BLaER1 treated with 17β-estradiol and CSF1 and Interleukin-3, amounts not matched to agents 10 nM and 100 nM (cell line): Measurements from ENCODE around the gene PAPPA.

Source experiments
- H3K27ac ChIP-seq, 11 experiments: shearing (Covaris generic); formaldehyde crosslinking; 2 replicates each; pipeline ENCODE4 v1.8.1; 2022
- H3K27me3 ChIP-seq, 11 experiments: shearing (Covaris generic); formaldehyde crosslinking; 2 replicates each; pipeline ENCODE4 v1.8.1; 2022
- H3K36me3 ChIP-seq, 11 experiments: shearing (Covaris generic); formaldehyde crosslinking; 2 replicates each; pipeline ENCODE4 v1.8.1; 2022
- H3K4me1 ChIP-seq, 10 experiments: shearing (Covaris generic); formaldehyde crosslinking; 2 replicates each; pipeline ENCODE4 v1.8.1; 2022
- H3K4me2 ChIP-seq, 11 experiments: shearing (Covaris generic); formaldehyde crosslinking; 2 replicates each; pipeline ENCODE4 v1.8.1; 2022
- H3K4me3 ChIP-seq, 10 experiments: shearing (Covaris generic); formaldehyde crosslinking; 2 replicates each; pipeline ENCODE4 v1.8.1; 2022
- H3K9ac ChIP-seq, 11 experiments: shearing (Covaris generic); formaldehyde crosslinking; 2 replicates each; pipeline ENCODE4 v1.8.1; 2022
- H3K9me3 ChIP-seq, 11 experiments: shearing (Covaris generic); formaldehyde crosslinking; replicated peaks in 1 of 11; 2 replicates each; pipeline ENCODE4 v1.8.1; 2022
- H4K20me1 ChIP-seq, 11 experiments: shearing (Covaris generic); formaldehyde crosslinking; 2 replicates each; pipeline ENCODE4 v1.8.1; 2022
- Cebpa-rat ChIP-seq, 11 experiments: shearing (Covaris generic); IDR thresholded peaks; 2 replicates each; pipeline ENCODE4 v1.8.1; 2022

Gene PAPPA

GRCh38 chr9:116352958-116353357 is 199.4 kb downstream of the PAPPA start:
- Histone ChIP-seq H3K4me1 (no peaks in the 10 kb centered on the region), H4K20me1 (no peaks in the 10 kb centered on the region), H3K4me2 (no peak overlapping the region), H3K4me3 (no peak overlapping the region), H3K9me3 (no peaks in the 10 kb centered on the region), H3K27ac (no peak overlapping the region), H3K36me3 (no peaks in the 10 kb centered on the region), H3K9ac (no peak overlapping the region), H3K27me3 (no peaks in the 10 kb centered on the region)
- no peak for TF ChIP-seq Cebpa-rat (IDR thresholded peaks at IDR 0.05)

GRCh38 chr9:116355153-116355921 is 201.7 kb downstream of the PAPPA start:
- Histone ChIP-seq H3K4me2 (no peak overlapping the region), H3K4me3 (no peak overlapping the region), H3K27me3 (no peaks in the 10 kb centered on the region), H3K36me3 (no peaks in the 10 kb centered on the region), H4K20me1 (no peaks in the 10 kb centered on the region), H3K4me1 (no peaks in the 10 kb centered on the region), H3K9ac (no peak overlapping the region), H3K27ac (no peak overlapping the region), H3K9me3 (no peaks in the 10 kb centered on the region)
- no peak for TF ChIP-seq Cebpa-rat (IDR thresholded peaks at IDR 0.05)

GRCh38 chr9:116358251-116358650 is 204.7 kb downstream of the PAPPA start:
- Histone ChIP-seq H4K20me1 (no peaks in the 10 kb centered on the region), H3K4me3 (no peak overlapping the region), H3K36me3 (no peaks in the 10 kb centered on the region), H3K27me3 (no peaks in the 10 kb centered on the region), H3K27ac (no peak overlapping the region), H3K4me1 (no peaks in the 10 kb centered on the region), H3K9me3 (no peaks in the 10 kb centered on the region), H3K9ac (no peak overlapping the region), H3K4me2 (no peak overlapping the region)
- TF ChIP-seq Cebpa-rat (IDR thresholded peaks at IDR 0.05): no peak

- TF ChIP-seq Cebpa-rat (IDR thresholded peaks at IDR 0.05): no peak
- no peaks in the 10 kb centered on the region for H3K9me3 ChIP-seq
- H3K27ac ChIP-seq: no peak overlapping the region
Observed at GRCh38 chr9:116360016-116360415, 206.4 kb downstream of the PAPPA start.

GRCh38 chr9:116360989-116361388 is 207.4 kb downstream of the PAPPA start:
- Histone ChIP-seq H3K4me1 (no peaks in the 10 kb centered on the region), H3K9me3 (no peaks in the 10 kb centered on the region), H3K27ac (no peak overlapping the region), H3K36me3 (no peaks in the 10 kb centered on the region), H3K9ac (no peak overlapping the region), H3K27me3 (no peaks in the 10 kb centered on the region), H3K4me2 (no peak overlapping the region), H3K4me3 (no peak overlapping the region), H4K20me1 (no peaks in the 10 kb centered on the region)
- no peak for TF ChIP-seq Cebpa-rat (IDR thresholded peaks at IDR 0.05)

More at GRCh38 chr9:116360016-116360415, 206.4 kb downstream of the PAPPA start:
- no peak overlapping the region for H3K9ac ChIP-seq
- no peaks in the 10 kb centered on the region for H3K4me1 ChIP-seq
- H3K4me3 ChIP-seq: no peak overlapping the region
- H3K27me3 ChIP-seq: no peaks in the 10 kb centered on the region
- H3K36me3 ChIP-seq: no peaks in the 10 kb centered on the region
- H4K20me1 ChIP-seq: no peaks in the 10 kb centered on the region
- no peak overlapping the region for H3K4me2 ChIP-seq

- Histone ChIP-seq H3K36me3 (no peaks in the 10 kb centered on the region), H3K9ac (no peak overlapping the region), H3K4me1 (no peaks in the 10 kb centered on the region; a peak in 1 of 20 replicates), H4K20me1 (no peaks in the 10 kb centered on the region), H3K4me2 (no peak overlapping the region), H3K27ac (no peak overlapping the region), H3K4me3 (no peak overlapping the region), H3K27me3 (no peaks in the 10 kb centered on the region), H3K9me3 (no peaks in the 10 kb centered on the region)
- no peak for TF ChIP-seq Cebpa-rat (IDR thresholded peaks at IDR 0.05)
Observed at GRCh38 chr9:116361547-116361946, 208.0 kb downstream of the PAPPA start.

GRCh38 chr9:116362493-116362892 is 208.9 kb downstream of the PAPPA start:
- H4K20me1 ChIP-seq: no peaks in the 10 kb centered on the region
- no peaks in the 10 kb centered on the region for H3K36me3 ChIP-seq
- no peak for TF ChIP-seq Cebpa-rat (IDR thresholded peaks at IDR 0.05)
- H3K4me2 ChIP-seq: no peak overlapping the region
- H3K27me3 ChIP-seq: no peaks in the 10 kb centered on the region
- no peaks in the 10 kb centered on the region for H3K9me3 ChIP-seq
- H3K27ac ChIP-seq: no peak overlapping the region
- no peak overlapping the region for H3K9ac ChIP-seq
- no peak overlapping the region for H3K4me3 ChIP-seq
- H3K4me1 ChIP-seq: no peaks in the 10 kb centered on the region; a peak in 1 of 20 replicates

GRCh38 chr9:116365056-116365471 is 211.5 kb downstream of the PAPPA start:
- Histone ChIP-seq H4K20me1 (no peaks in the 10 kb centered on the region), H3K27me3 (no peaks in the 10 kb centered on the region), H3K4me3 (no peak overlapping the region), H3K4me1 (no peaks in the 10 kb centered on the region; a peak in 1 of 20 replicates), H3K36me3 (no peaks in the 10 kb centered on the region), H3K27ac (no peak overlapping the region), H3K4me2 (no peak overlapping the region), H3K9ac (no peak overlapping the region), H3K9me3 (no peaks in the 10 kb centered on the region)
- no peak for TF ChIP-seq Cebpa-rat (IDR thresholded peaks at IDR 0.05)

- no peaks in the 10 kb centered on the region for H3K36me3 ChIP-seq
- TF ChIP-seq Cebpa-rat (IDR thresholded peaks at IDR 0.05): no peak
- no peak overlapping the region for H3K27ac ChIP-seq
- no peak overlapping the region for H3K4me2 ChIP-seq
- H3K9ac ChIP-seq: no peak overlapping the region
- no peaks in the 10 kb centered on the region; a peak in 1 of 20 replicates for H3K4me1 ChIP-seq
- H4K20me1 ChIP-seq: no peaks in the 10 kb centered on the region
- no peak overlapping the region for H3K4me3 ChIP-seq
- H3K9me3 ChIP-seq: no peaks in the 10 kb centered on the region
- no peaks in the 10 kb centered on the region for H3K27me3 ChIP-seq
Observed at GRCh38 chr9:116366241-116366640, 212.7 kb downstream of the PAPPA start.

GRCh38 chr9:116368680-116369079 is 215.1 kb downstream of the PAPPA start:
- Histone ChIP-seq H3K9me3 (no peaks in the 10 kb centered on the region), H3K4me2 (no peak overlapping the region), H3K9ac (no peak overlapping the region), H3K36me3 (no peaks in the 10 kb centered on the region), H4K20me1 (no peaks in the 10 kb centered on the region), H3K27me3 (no peaks in the 10 kb centered on the region), H3K4me1 (no peaks in the 10 kb centered on the region; a peak in 1 of 20 replicates), H3K27ac (no peak overlapping the region), H3K4me3 (no peak overlapping the region)
- no peak for TF ChIP-seq Cebpa-rat (IDR thresholded peaks at IDR 0.05)
